Measurements from ENCODE around the gene PRSS53. TPM values are rescaled to one million over a fixed set of nuclear protein-coding genes. Genes with fewer than 3 reads are reported as not detected.

The PRSS53 gene
- total RNA-seq, 1 donor from 2014 or later = 1.1 TPM

- Histone ChIP-seq H3K4me3 (ENCODE audit: low read depth, low read length) (no peak overlapping the region), H3K27me3 (ENCODE audit: control insufficient read depth, insufficient read depth, low read length) (no peaks in the 10 kb centered on the region), H3K36me3 (ENCODE audit: control insufficient read depth, insufficient read depth, low read length) (peaks cover 23% of the 10 kb centered on the region)
- no peak for TF ChIP-seq CTCF (IDR thresholded peaks at IDR 0.05; ENCODE audit: insufficient read depth, low read length, severe bottlenecking)
- DNase-seq (ENCODE audit: low read depth) = no peak
- no peak for FAIRE-seq
These were observed 45.9 kb downstream of the PRSS53 start for GRCh38 chr16:31042866-31043265.

- no peak for FAIRE-seq
- DNase-seq (ENCODE audit: low read depth) = no peak
- H3K27me3 ChIP-seq (ENCODE audit: control insufficient read depth, insufficient read depth, low read length) = no peaks in the 10 kb centered on the region
- H3K36me3 ChIP-seq (ENCODE audit: control insufficient read depth, insufficient read depth, low read length) = peaks cover 26% of the 10 kb centered on the region
- TF ChIP-seq CTCF (IDR thresholded peaks at IDR 0.05; ENCODE audit: insufficient read depth, low read length, severe bottlenecking) = no peak
- H3K4me3 ChIP-seq (ENCODE audit: low read depth, low read length) = no peak overlapping the region
These were observed 49.8 kb downstream of the PRSS53 start for GRCh38 chr16:31038993-31039392.

- Histone ChIP-seq H3K4me3 (ENCODE audit: low read depth, low read length) (no peak overlapping the region), H3K27me3 (ENCODE audit: control insufficient read depth, insufficient read depth, low read length) (no peaks in the 10 kb centered on the region), H3K36me3 (ENCODE audit: control insufficient read depth, insufficient read depth, low read length) (peaks cover 23% of the 10 kb centered on the region)
- FAIRE-seq = no peak
- DNase-seq (ENCODE audit: low read depth) = no peak
- no peak for TF ChIP-seq CTCF (IDR thresholded peaks at IDR 0.05; ENCODE audit: insufficient read depth, low read length, severe bottlenecking)
These were observed 52.1 kb downstream of the PRSS53 start for GRCh38 chr16:31036691-31037090.

- H3K27me3 ChIP-seq (ENCODE audit: control insufficient read depth, insufficient read depth, low read length) = no peaks in the 10 kb centered on the region
- H3K4me3 ChIP-seq (ENCODE audit: low read depth, low read length) = peak overlapping the region; percentile 67
- H3K36me3 ChIP-seq (ENCODE audit: control insufficient read depth, insufficient read depth, low read length) = peaks cover 10% of the 10 kb centered on the region
- FAIRE-seq = no peak
- TF ChIP-seq CTCF (IDR thresholded peaks at IDR 0.05; ENCODE audit: insufficient read depth, low read length, severe bottlenecking) = no peak
- peak; percentile 73 for DNase-seq (ENCODE audit: low read depth)
These were observed 54.8 kb downstream of the PRSS53 start for GRCh38 chr16:31033709-31034492.

Other genes starting within 250 kb of the PRSS53 start
- 24.7 and 50.1 TPM in 2 replicates for gene BCL7C, start 194.9 kb downstream of the PRSS53 start, total RNA-seq
- 0.26 and 0.38 TPM in 2 replicates for gene CTF1, start 192.3 kb downstream of the PRSS53 start, total RNA-seq
- gene FBXL19, start 165.4 kb downstream of the PRSS53 start, total RNA-seq = 7.9 and 10.0 TPM in 2 replicates
- gene ORAI3, start 139.9 kb downstream of the PRSS53 start, total RNA-seq = 16.6 and 17.5 TPM in 2 replicates
- 1.3 TPM in 2 replicates for gene SETD1A, start 131.2 kb downstream of the PRSS53 start, total RNA-seq
- gene HSD3B7, start 103.7 kb downstream of the PRSS53 start, total RNA-seq = 5.1 and 8.2 TPM in 2 replicates
- under 0.01 TPM in 1 of 2 replicates, not detected in the other for gene STX1B, start 78.3 kb downstream of the PRSS53 start, total RNA-seq
- 14.7 and 18.7 TPM in 2 replicates for gene STX4, start 55.4 kb downstream of the PRSS53 start, total RNA-seq
- 6.5 and 8.2 TPM in 2 replicates for gene ZNF668, start 14.7 kb downstream of the PRSS53 start, total RNA-seq
- 6.3 and 10.0 TPM in 2 replicates for gene ZNF646, start 14.5 kb downstream of the PRSS53 start, total RNA-seq
- gene VKORC1, start 5.9 kb upstream of the PRSS53 start, total RNA-seq = 29.2 and 32.6 TPM in 2 replicates
- gene BCKDK, start 19.4 kb upstream of the PRSS53 start, total RNA-seq = 7.4 and 7.9 TPM in 2 replicates
- gene KAT8, start 28.7 kb upstream of the PRSS53 start, total RNA-seq = 34.1 and 54.5 TPM in 2 replicates
- 15.0 and 31.0 TPM in 2 replicates for gene PRSS8, start 46.8 kb upstream of the PRSS53 start, total RNA-seq
- 0.26 and 1.3 TPM in 2 replicates for gene PRSS36, start 61.1 kb upstream of the PRSS53 start, total RNA-seq
- gene FUS, start 91.2 kb upstream of the PRSS53 start, total RNA-seq = 24.2 and 25.0 TPM in 2 replicates
- 88.2 and 147 TPM in 2 replicates for gene PYCARD, start 113.8 kb upstream of the PRSS53 start, total RNA-seq
- gene TRIM72, start 125.2 kb upstream of the PRSS53 start, total RNA-seq = under 0.01 TPM in 1 of 2 replicates, not detected in the other
- gene PYDC1, start 128.2 kb upstream of the PRSS53 start, total RNA-seq = not detected in 2 replicates
- gene ITGAM, start 171.0 kb upstream of the PRSS53 start, total RNA-seq = 0.13 TPM in 1 of 2 replicates, not detected in the other